Measurements from ENCODE around the gene B4GALT6.

- no peak for TF ChIP-seq CTCF (IDR thresholded peaks at IDR 0.05)
- no peak for TF ChIP-seq POLR2A (IDR thresholded peaks at IDR 0.05)
Observed at GRCh38 chr18:31666055-31666454, 18.3 kb downstream of the B4GALT6 start.

All from uterus (tissue), 2 donors.